K562 (cell line): ENCODE results near the gene ADARB2. TPM values are rescaled to one million over a fixed set of nuclear protein-coding genes. Genes with fewer than 3 reads are reported as not detected.

Source experiments
- ATAC-seq: fragments of 200-7000 bp; cut with Tn5 transposase; 3 replicates; pipeline ENCODE4 v1.9.1; 2020; ENCODE audit warnings: moderate library complexity
- BruUV-seq: library from RNA; stranded (reverse); fragments of 400-500 nt; replicated peaks from 2 replicates; lab custom pipeline; 2021; lab: Mats Ljungman, UMichigan
- CTCF ChIA-PET: fragments of 300-600 bp; formaldehyde crosslinking; extraction: SDS; loops from one replicate; lab custom pipeline; 2021; ENCODE audit warnings: low intra/inter-chr PET ratio; lab: Yijun Ruan, JAX
- POLR2A ChIA-PET: fragments of 300-600, 350-650 bp; sonication (Branson Sonifier 250); formaldehyde crosslinking; extraction: SDS; loops from one replicate; lab custom pipeline; 2021; ENCODE audit warnings: antibody characterized with exemption, inconsistent platforms; lab: Yijun Ruan, JAX
- DNase-seq, 4 experiments: peaks; one replicate each; pipeline versions ENCODE4 v3.0.0 to v3.0.0-alpha.2; 2011 to 2018; ENCODE audit warnings: low spot score in 3 of 4, mixed read lengths in 3 of 4; ENCODE audit errors: extremely low read depth in 1 of 4
- FAIRE-seq: peaks from 2 replicates; lab custom pipeline; 2011; peaks lifted over from hg19 to GRCh38; lab: Jason Lieb, UNC
- H2AFZ ChIP-seq: 2 replicates; pipeline ENCODE4 v1.6.0; 2011; ENCODE audit warnings: low read depth, low read length, control low read depth, inconsistent platforms
- H3K27ac ChIP-seq: fragments of 200-600 bp; 3 replicates; pipeline ENCODE4 v1.8.0; 2011; ENCODE audit warnings: low read depth, mild to moderate bottlenecking, control low read depth, inconsistent platforms, low read length, moderate library complexity, mixed read lengths; ENCODE audit errors: extremely low read depth
- H3K27me3 ChIP-seq, 2 experiments: fragments of 300-600 bp in 1 of 2; 2 replicates in 1 of 2; 3 replicates in 1 of 2; pipeline versions ENCODE4 v1.6.0 to v1.8.0; 2011; ENCODE audit warnings: inconsistent platforms in 2 of 2, low read length in 2 of 2, mild to moderate bottlenecking in 1 of 2, mixed read lengths in 1 of 2, moderate library complexity in 1 of 2; ENCODE audit not compliant: control insufficient read depth in 2 of 2, insufficient read depth in 2 of 2
- H3K36me3 ChIP-seq: fragments of 300-600 bp; 3 replicates; pipeline ENCODE4 v1.8.0; 2011; ENCODE audit warnings: mild to moderate bottlenecking, low read length, inconsistent platforms; ENCODE audit not compliant: control insufficient read depth, insufficient read depth
- H3K4me1 ChIP-seq, 2 experiments: fragments of 200-600 bp in 1 of 2; replicated peaks in 1 of 2; 2 replicates in 1 of 2; 3 replicates in 1 of 2; pipeline versions ENCODE4 v1.5.1 to v1.8.0; 2011; ENCODE audit warnings: inconsistent platforms in 2 of 2, low read length in 2 of 2, mild to moderate bottlenecking in 1 of 2, mixed read lengths in 1 of 2, moderate library complexity in 1 of 2; ENCODE audit not compliant: control insufficient read depth in 2 of 2, insufficient read depth in 2 of 2
- H3K4me2 ChIP-seq: 2 replicates; pipeline ENCODE4 v1.6.1; 2011; ENCODE audit warnings: low read length, control low read depth, inconsistent platforms, mixed read lengths; ENCODE audit not compliant: insufficient read depth
- H3K4me3 ChIP-seq: fragments of 200-600 bp; sonication (generic), shearing (Covaris generic); 2 replicates; pipeline ENCODE4 v1.5.1; 2016; ENCODE audit warnings: control low read depth, inconsistent platforms
- H3K79me2 ChIP-seq: fragments of 200-600 bp; 3 replicates; pipeline ENCODE4 v1.8.0; 2011; ENCODE audit warnings: low read length, inconsistent platforms; ENCODE audit not compliant: control insufficient read depth, insufficient read depth
- H3K9ac ChIP-seq, 2 experiments: 2 replicates each; pipeline versions ENCODE4 v1.6.0 to v1.6.1; 2011; ENCODE audit warnings: low read depth in 2 of 2, low read length in 2 of 2, control low read depth in 1 of 2, inconsistent platforms in 1 of 2, mild to moderate bottlenecking in 1 of 2, mixed read lengths in 1 of 2; ENCODE audit not compliant: insufficient read depth in 1 of 2
- H3K9me1 ChIP-seq: one replicate; pipeline ENCODE4 v1.6.0; 2011; ENCODE audit warnings: inconsistent platforms, mild to moderate bottlenecking, low read length, moderate library complexity; ENCODE audit not compliant: control insufficient read depth, insufficient read depth
- H3K9me3 ChIP-seq: replicated peaks from 2 replicates; pipeline ENCODE4 v1.5.1; 2011; ENCODE audit warnings: low read depth, low read length, inconsistent platforms; ENCODE audit not compliant: control insufficient read depth, insufficient read depth
- H4K20me1 ChIP-seq: replicated peaks from 2 replicates; pipeline ENCODE4 v1.6.1; 2011; ENCODE audit warnings: low read length, inconsistent platforms, mixed read lengths; ENCODE audit not compliant: control insufficient read depth, insufficient read depth
- MLLT1 ChIP-seq, 2 experiments: fragments of 450-650 bp; IDR thresholded peaks; 2 replicates each; pipeline ENCODE4 v1.6.1; 2016
- ZBTB1 ChIP-seq: sonication (generic); formaldehyde crosslinking; IDR thresholded peaks from 2 replicates; pipeline ENCODE4 v1.8.1; 2023; ENCODE audit warnings: missing genetic modification reagents, low read depth, mild to moderate bottlenecking, borderline replicate concordance
- ZFP30 ChIP-seq: fragments of 250-450 bp; sonication (Bioruptor Pico); IDR thresholded peaks from 2 replicates; pipeline ENCODE4 v1.8.0; 2022; ENCODE audit warnings: moderate library complexity, mild to moderate bottlenecking, inconsistent platforms, borderline replicate concordance
- whole genome bisulfite sequencing: fragments of 100-300 bp; shearing (Covaris generic); methylation state at CpG from one replicate; pipeline ENCODE4 v1.1.6; 2016; ENCODE audit warnings: low coverage, mixed read lengths; ENCODE audit not compliant: insufficient coverage; ENCODE audit errors: missing lambda C conversion rate; 5-methylcytosine and 5-hydroxymethylcytosine counted together
- in situ Hi-C: fragments of 300-500 bp; cut with MboI; formaldehyde crosslinking; loops from 4 replicates; pipeline ENCODE4 v1.15.0; 2018; ENCODE audit warnings: inconsistent platforms, mixed read lengths
- intact Hi-C: fragments of 100-400 bp; cut with micrococcal nuclease; formaldehyde crosslinking; loops from 2 replicates; pipeline ENCODE4 v1.14.2; 2022
- polyA plus RNA-seq, 8 experiments: library from polyadenylated mRNA; depleted of rRNA in 4 of 8; stranded (reverse) in 5 of 8; unstranded in 3 of 8; fragments of >200 nt; fragmentation: Nextera tagmentation in 2 of 8; fragmentation: Illumina TruSeq in 1 of 8; extraction: Ambion mirVana in 2 of 8; extraction: Trizol in 1 of 8; gene quantifications; 2 replicates each; pipeline versions ENCODE4 v1.2.1 to v1.2.3, GENCODE V29; 2011 to 2014; ENCODE audit warnings: inconsistent platforms in 1 of 8, missing spikeins in 1 of 8
- total RNA-seq, 7 experiments: library from RNA; depleted of rRNA in 6 of 7; stranded (reverse); fragments of >200 nt in 6 of 7; fragmentation: Illumina TruSeq in 2 of 7; extraction: Trizol in 2 of 7; gene quantifications; 2 replicates each; pipeline versions ENCODE4 v1.2.1 to v1.2.3, GENCODE V29; 2011 to 2021; ENCODE audit warnings: low replicate concordance in 1 of 7

Gene ADARB2
- total and polyA plus RNA-seq, 9 of the 15 experiments (the other 6 are each of a cell fraction or from before 2014, with no cell fraction given) = not detected

GRCh38 chr10:1253523-1254353 is 483.6 kb downstream of the ADARB2 start:
- WGBS = 0% methylated on average over 11 of the region's 11 CpGs
- POLR2A ChIA-PET = interaction anchor here (0.6 to 1.2 kb wide), 2 partner anchors 10 to 67 kb away, joined by 3 to 5 read pairs; no protein-coding TSS in a partner anchor
- Histone ChIP-seq H3K27ac (no peak overlapping the region), H3K4me1 (no peaks in the 10 kb centered on the region), H2AFZ (no peak overlapping the region), H3K27me3 (peaks cover 4 to 14% of the 10 kb centered on the region in 2 experiments; a peak in 4 of 5 replicates), H3K4me3 (no peak overlapping the region), H3K79me2 (no peaks in the 10 kb centered on the region), H3K9me1 (no peaks in the 10 kb centered on the region), H3K36me3 (no peaks in the 10 kb centered on the region), H4K20me1 (no peaks in the 10 kb centered on the region), H3K4me2 (no peak overlapping the region), H3K9me3 (no peaks in the 10 kb centered on the region), H3K9ac (no peak overlapping the region)
- in situ Hi-C loops = no loop called here
- BruUV-seq = no TSS peak
- intact Hi-C loops = no loop called here
- CTCF ChIA-PET = no interaction called here
- TF ChIP-seq MLLT1 (IDR thresholded peaks at IDR 0.05) = 0 out of 4 replicates have a peak, but pooled peaks of 1 of the 2 experiments have one; percentile 47
- TF ChIP-seq ZFP30 (CRISPR knock-in tag) = no peak
- TF ChIP-seq ZBTB1 (CRISPR knock-in tag) = peak; percentile 97
- no peak for ATAC-seq
- DNase-seq = no peak
- no peak for FAIRE-seq
